Suppressor macrophage (primary cell): ENCODE measurements around the gene LMBR1L.

Experiments
- DNase-seq, 4 experiments: peaks; one replicate each; pipeline ENCODE4 v3.0.0-alpha.2; 2020 to 2022

Gene LMBR1L

DNA sequence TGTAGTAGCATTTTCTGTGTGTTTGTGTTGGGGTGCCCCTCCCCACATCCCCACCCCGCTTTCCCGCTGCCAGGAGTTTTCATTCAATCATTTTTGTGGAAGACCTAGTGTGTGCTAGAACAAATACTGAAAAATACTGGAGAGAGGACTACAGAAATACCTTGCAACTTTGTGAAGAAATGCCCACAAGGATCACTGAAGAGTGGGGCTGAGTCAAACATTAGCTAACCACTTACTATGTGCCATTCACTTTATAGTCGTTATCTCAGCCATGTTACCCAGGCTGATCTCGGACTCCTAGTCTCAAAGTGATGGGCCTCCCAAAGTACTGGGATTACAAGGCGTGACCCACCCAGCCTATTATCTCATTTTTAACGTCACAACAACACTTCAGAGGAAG, 559 bp upstream of the LMBR1L start:
- no peak for DNase-seq

DNA sequence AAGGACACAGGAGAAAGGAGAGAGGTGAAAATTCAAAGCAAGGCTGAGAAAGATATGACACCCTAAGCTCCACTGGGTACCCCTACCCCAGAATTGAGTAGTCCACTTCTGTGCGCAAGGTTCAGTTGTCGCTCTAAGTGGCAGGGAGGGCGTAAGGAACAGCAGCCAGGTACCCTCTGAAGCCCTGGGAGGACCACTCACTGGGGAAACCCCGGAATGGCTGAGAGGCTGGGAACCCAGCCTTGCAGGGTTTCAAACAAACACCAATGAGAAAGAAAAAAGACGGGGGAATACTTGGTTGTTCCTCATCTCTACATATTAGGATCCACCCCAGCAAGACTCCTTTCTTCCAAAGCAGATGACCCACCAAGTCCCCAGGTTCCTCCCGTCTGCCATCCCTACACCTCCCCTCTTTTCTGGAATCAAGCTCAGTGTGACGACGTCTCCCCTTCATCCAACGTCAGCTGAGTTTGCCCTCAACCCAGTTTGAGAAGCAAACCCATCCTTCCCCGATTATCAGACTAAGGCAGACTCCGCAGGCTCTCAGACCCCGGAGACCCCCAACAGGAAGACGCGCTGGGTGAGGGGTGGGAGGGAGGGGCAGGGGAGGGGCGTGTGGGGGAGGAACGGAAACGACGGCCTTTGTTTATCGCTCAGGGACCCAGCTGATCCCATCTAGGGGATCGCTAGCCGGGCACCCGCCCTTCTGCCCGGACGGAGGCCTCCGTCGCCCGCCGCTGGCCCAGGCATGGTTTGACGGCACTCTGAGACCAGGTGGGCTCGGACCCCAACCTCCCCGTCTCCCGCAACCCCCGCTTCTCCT, 795 bp downstream of the LMBR1L start:
- peak in 1 of 4 experiments; percentile 38 for DNase-seq

DNA sequence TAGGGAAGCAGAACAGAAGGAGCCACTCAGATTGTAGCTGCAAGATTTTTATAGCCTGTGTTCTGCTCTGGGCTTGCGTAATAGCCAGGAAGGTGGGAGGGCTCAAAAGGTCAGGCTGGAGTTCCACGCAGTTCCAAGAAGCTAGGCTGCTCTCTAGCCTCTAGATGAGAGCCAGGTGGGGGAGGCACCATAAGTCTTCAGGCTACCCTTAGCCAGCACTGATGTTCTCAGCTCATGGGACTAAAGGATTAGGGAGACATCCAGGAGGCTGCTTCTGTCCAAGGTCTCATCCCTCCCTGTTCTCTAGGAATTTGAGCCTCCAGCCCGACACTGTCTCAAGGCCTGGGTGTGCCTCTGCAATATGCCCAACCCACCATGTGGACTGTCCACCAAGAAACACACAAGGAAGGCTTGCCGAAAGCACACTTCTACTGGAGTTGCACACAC, 1.7 kb downstream of the LMBR1L start:
- peak; percentile 69 to 85 (median 83) for DNase-seq

DNA sequence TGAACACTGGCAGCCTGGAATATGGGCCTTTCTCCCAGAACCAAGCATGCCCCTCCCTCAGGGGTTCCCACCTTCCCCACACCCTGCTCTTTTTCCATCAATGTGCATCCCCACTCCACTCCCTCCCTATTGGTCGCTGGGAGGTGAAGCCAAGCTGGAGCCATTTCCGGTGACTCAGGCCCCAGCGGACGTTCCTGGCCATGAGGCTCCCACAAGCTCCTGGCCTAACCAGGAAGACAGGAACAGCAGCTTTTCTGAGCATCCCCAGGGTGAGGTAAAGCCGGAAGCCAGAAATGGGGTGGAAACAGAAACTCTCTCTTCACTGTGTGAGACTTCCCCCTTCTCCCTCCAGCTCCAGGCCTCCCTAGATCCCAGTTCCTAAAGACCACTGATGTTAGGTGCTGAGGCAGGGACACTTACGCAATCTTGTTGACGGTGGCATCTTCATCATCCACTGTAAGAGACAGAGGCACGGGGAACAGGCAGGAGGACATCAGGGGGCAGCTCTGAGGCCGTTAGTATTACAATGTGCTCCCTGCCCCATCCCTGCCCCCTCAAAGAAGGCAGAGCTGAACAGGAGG, 5.1 kb downstream of the LMBR1L start:
- DNase-seq: peak in 1 of 4 experiments; percentile 22

DNA sequence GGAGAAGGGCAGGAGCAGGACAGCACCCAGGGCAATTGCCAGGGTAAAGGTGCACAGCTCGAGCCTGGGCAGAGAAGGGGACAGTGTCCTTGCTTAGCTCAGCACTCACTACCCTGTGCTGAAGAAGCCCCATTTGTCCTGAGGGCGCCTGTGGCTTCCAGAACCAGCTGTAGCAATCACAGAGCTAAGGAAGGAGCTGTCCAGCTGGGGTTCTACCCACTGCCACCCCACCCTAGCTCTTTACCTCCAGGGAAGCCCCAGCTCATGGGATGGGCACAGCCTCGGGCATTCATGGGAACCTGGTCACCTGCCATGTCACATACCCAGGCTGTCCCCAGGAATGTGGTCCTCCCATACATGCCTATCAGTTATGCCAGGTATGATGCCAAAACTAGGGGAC, 5.8 kb downstream of the LMBR1L start:
- DNase-seq: no peak

DNA sequence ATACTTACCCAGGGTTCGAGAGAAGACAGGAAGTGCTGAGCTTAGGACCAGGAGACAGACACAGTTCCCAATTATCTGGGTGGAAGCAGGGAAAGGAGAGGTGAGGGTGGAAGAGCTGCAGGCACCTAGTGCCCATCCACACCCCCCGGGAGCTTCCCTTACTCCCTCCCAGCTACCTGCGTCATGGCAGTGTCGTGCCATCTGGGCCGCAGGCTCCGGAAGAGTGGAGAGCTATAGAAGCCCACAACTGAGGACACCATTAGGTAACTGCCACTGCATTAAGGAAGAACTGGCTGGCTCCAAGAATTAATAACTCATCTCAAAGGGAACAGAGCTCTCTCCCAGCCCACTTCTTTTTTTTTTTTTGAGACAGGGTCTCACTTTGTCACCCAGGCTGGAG, 10.3 kb downstream of the LMBR1L start:
- DNase-seq: no peak

DNA sequence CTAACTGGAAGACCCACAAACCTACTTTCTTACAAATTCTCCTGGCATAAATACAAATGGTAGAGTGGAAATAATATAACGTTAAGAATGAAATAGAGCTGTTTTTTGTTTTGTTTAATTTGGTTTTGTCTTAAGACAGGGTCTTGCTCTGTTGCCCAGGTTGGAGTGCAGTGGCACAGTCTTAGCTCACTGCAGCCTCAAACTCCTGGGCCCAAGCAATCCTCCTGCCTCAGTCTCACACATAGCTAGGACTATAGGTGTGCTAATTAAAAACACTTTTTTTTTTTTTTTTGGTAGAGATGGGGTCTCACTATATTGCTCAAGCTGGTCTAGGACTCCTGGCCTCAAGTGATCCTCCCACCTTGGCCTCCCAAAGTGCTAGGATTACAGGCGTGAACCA, 11.9 kb downstream of the LMBR1L start:
- no peak for DNase-seq

DNA sequence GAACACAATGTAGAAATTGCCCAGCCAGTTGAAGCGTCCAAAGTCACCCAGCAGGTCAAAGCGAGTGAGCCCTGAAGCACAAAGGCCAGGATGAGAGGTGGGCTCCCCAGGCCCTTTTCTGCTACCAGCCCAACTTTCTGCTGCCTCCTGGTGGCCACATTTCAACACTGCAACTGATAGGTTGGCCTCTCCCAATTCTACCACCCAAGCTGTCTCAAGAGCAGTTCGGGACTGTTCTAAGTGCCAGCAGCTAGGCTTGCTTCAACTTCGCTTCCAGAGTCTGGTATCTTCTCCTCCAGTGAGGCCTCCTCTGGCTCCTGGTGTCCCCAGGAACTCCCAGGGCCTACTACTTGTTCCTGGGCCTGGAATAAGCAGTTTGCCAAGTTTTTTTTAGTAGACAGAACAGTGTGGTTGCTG, 12.6 kb downstream of the LMBR1L start:
- peak; percentile 54 to 73 (median 66) for DNase-seq

DNA sequence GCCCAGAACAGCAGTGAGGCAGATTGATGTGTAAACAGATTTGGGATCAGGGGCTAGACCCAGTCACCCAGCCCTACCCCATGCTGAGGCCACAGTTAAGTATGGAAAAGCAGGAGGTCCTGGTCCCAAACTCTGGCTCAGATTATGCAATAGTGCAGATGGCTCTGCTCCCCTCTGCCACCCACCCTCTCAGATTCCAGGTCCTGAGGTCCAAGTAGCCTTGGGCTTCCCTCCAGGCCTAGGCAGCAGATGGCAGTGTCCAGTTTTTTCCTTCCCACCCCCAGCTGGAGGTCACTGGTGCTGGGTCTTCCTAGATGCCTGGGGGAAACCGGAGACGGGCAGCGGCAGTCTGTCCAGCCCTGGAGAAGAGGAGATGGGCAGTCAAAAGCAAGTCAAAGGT, 13.3 kb downstream of the LMBR1L start:
- DNase-seq: no peak

DNA sequence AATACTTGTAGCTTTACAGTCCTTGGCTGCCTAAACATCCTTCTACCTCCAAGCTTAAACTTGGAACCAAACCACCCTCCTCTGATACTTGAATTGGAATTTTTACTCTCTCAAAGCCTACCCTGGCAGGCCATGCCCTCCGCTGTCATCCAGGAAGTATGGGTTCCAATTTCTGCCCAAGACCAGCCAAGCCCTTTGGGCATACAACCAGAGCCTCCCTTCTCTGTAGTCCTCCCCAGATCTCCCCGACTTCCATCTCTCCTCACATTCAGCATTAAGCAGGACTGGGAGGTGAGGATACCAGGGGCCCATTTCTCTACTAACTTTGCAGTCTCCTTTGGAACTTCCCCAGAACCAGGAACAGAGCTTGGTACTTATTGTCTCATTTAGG, 15.7 kb downstream of the LMBR1L start:
- DNase-seq: no peak

DNA sequence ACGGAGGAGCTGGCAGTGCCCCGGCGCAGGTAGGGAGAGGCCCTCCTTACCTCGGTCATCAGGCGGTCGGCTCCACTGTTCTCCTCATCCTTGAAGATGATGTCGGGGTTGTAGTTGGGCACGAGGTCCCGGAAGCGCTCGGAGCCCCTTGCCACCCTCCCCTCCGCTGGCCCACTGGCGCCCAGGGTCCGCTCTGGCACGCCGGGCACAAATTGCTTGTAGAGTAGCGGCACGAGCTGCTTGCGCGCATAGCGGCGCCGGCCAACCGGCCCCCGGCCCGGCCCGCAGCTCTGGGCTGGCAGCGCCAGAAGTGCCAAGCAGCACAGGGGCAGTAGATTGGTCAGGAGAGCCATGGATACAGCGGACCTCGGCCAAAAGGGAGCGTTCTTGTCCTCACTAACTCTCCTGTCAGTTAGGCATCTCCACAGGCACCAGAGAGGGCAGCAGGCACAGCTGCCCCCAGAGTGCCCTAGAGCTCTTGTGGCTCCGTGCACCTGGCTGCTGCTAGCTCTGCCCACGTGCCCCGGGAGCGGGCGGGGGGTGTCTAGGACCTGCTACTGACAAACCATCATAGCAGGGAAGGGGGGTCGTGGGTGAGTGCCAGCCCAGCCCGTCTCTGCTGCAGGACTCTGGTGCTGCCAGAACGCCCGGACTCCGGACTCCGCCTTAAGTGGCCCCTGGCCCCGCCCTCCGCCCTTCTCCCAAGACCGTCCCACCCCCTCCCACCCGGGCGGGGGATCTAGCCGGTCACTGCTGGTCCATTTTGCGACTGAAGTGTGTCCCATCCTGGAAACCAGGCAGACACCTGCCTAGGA, 16.3 kb downstream of the LMBR1L start, which contains the start of gene DHH:
DHH (minus strand) TSS at position 642 of the 815 bp plus-strand sequence; CDS start at position 353, 289 bp downstream.
- DNase-seq: peak in 1 of 4 experiments; percentile 26

DNA sequence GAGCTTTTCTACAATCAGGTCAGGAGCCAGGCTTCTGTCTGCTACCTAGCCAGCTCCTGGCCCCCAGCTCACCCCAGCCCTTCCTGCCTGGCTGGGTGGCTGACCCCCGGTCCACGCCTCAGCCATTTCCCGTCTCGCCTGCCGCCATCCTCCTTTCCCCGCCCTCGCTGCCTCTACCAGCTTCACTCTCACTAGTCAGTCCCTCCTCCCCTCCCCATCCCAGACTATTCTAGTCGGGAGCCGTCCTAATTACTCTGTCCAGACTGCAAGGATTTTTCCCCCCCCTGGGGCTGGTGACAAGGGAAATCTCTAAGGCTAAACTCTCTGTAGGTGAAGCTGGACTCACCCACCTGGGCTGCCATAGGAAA, 16.9 kb downstream of the LMBR1L start:
- DNase-seq: no peak

DNA sequence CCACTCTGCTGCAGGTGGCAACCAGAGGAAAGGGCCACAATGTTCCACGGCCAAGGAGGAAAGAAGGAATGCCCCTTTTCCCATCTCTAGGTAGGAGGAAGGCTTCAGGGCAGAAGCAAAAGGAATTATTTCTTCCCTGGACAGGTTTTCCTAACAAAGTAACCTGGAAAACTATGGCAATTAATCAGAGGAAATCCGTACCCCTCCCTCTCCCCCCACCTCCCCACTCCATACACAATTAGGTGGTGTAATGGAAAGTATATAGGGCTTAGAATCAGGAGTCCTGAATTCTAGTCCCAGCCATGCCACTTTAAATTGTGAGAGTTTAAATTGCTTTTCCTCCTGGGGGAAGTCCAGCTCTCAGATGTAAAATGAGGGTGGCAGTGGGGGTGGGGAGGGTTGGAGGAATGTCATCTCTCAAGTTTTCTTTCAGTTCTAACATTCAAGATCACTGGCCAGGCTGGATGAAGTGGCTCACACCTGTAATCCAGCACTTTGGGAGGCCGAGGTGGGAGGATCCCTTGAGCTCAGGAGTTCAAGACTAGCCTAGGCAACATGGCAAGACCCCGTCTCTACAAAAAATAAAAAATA, 17.7 kb downstream of the LMBR1L start:
- DNase-seq: no peak

DNA sequence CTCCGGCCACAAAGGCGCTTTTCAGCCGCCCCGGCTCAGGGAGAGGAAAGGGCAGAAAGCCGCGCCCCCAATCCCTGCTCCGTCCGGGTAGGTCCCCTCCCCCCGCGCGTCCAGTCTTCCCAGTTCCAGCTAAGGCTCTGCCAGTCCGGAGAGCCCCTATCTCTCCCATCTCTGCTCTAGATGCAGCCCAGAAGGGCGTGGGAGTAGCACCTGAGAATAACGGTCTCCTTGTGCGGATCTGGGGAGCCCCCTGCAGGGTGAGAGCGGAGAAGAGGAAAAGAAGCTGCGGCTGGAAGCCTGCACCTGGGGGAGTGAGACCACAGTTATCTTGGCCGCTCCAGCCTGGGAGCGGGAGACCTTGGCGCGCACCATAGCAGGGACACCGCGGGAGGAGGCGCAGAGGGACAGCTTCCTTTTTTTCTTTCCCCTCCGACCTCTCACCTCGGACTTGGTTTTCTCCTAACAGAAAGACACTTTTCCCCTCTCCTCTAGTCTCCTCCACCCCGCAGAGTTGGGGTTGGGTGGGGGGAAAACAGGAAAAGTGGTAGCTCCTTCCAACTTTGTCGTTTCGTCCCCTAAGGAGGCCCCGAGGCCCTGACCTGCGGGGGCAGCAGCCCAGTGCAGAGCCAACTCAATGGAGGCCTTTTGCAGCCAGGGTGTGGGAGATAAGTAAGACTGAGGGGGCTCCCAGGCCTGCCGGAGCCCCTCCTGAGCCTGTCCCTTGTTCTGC, 18.4 kb downstream of the LMBR1L start:
- DNase-seq: peak in 3 of 4 experiments; percentile 36 to 58 (median 52)

DNA sequence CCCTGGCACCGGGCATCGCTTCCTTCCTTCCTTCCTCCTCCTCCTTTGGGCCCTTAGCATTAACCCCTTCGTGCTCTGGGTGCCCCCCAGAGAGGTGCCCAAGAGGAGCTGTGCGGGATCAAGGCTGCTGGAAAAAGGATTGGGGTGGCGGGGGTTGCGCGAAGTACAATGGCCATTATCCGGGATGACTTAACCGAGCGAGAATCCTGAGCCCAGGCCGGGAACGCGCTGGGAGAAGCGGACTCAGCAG, 18.9 kb downstream of the LMBR1L start:
- no peak for DNase-seq

DNA sequence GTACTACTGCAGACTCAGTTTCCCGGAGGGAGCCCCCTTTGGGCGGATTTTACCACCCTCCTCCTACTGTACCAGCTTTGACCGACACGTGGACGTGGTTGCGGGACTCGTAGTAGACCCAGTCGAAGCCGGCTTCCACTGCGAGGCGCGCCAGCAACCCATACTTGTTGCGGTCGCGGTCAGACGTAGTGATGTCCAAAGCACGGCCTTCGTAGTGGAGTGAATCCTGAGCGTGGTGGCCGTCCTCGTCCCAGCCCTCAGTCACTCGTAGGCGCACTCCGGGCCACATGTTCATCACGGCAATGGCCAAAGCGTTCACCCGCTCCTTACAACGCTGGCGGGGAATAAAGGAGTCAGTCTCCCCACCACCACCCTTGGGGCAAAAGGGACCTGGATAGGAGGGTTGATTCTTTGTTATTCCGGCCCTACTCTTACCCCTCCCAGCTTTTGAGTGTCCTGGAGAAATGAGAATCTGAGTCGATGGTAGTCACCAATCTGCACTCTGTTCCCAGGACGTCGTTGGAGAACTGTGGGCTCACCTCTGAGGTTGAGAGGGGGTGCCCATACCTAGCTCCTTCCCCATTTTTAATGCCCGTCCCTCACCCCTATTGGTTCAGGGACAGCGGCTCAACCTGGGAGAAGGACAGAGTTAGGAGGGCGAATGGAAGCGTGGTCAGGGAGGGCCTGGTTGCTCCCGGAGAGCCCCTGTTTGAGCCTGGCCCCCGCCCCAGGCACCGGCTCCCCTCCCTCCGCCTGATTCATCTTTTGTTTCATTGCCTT, 19.4 kb downstream of the LMBR1L start:
- DNase-seq: no peak

DNA sequence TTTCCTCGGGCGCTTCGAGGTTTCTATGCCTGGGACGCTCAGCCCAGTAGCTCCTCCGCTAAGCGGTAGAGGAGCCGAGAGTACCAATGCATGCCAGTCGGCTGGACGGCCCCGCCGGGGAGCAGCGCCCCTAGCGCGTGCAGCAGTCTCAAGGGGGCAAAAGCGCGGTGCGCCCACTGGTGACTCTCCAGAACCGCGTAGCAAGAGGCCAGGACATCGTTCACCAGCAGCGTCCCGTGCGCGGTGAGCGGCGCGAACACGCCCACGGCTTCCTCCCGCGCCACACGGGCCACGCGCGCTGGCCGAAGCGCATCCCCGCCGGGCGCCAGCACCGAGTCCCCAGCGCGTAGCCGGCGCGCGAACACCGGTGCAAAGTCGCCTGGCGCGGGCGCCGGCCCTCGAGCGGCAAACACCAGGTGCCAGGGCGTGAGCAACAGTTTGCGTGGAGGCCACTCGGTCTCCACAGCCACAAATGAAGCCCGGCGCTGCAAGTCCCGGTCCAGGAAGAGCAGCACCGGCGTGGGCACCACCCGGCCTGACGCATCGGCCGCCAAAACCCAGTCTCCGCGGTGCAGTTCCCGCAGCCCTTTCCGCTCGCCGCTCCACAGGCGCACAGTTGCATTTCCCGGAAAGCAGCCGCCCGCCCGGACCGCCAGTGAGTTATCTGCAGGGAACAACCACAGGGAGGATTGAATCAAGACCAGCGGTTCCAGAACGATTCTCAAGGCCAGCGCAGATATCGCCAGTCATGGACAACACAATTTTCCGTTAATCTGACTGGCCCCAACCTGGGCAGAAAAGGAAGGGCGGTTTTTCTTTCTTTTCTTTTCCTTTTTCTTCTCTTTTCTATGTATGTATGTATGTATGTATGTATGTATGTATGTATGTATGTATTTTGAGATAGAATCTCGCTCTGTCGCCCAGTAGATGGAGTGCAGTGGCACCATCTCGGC, 20.6 kb downstream of the LMBR1L start:
- DNase-seq: peak in 3 of 4 experiments; percentile 45 to 62 (median 53)

DNA sequence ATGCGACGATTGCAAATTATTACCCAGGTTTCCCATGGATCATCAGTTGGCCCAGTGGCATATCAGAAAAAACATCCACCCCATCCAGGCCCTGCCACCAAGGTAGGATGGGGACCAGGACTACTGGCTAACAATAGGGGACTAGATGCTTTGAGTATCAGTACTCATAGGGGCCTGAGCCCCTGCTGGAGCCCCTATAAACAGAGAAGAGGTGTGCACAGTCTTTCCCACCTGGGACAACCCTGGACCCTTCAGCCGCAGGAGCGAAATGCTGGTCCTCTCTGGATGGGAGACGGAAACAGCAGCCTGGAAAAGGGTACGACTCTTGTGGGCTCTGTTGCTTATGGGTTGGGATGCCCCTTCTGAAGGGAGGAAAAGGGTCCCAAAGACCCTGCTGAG, 21.7 kb downstream of the LMBR1L start:
- no peak for DNase-seq

DNA sequence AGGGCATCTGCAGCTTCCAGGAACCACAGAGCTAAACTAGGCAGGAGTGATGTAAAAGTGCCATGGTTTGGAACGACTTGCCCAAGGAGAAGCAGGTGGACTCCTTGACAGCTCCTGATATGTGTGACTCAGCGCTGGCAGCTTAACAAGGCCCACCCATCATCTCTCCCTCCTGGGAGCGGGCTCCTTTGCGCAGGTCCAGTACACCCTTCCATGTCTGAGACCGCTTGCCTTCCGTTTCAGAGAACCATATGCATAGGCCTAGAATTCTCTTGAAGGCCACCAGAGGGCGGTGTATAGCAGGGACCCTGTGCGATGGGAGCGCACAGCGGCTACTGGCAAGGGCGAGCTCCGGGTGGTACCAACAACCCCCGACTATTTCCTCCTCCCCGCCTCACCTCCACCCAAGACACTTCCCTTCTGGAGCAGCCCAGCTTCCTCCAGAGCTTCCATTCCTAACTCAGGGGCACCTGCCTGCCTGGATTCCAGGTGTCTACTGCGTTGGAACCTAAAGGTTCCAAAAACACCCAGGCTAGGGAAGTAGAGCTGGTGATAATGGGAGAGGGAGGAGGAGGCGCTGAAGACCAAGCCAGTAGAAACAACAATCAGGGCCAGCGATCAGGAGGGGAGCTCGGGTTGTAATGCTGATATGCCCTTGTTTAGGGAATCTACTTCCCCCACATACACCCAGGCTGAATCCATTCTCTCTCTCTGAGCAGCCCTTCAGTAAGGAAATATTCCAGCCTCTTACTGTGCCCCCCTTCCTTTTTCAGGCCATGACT, 22.3 kb downstream of the LMBR1L start:
- DNase-seq: peak; percentile 81 to 91 (median 88)

DNA sequence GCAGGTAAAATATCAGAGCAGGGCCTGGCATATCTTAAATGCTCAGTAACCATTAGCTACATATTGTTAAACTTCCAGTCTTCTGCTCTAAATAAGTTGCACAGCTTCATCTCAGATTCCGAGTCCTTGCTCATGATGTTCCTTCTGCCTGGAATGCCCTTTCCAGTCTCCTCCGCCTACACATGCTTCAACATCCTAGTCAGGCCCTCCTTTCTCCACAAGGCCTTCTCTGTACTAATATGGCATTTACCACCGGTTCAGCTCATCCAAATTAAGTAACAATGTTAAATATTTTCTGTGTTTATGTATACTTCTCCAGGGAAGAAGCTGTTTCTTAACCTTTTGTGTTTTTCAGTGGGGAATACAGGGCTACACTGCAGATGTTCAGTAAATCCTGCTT, 24.5 kb downstream of the LMBR1L start:
- DNase-seq: no peak
